ENCODE results near the gene FOXO3. TPM values are rescaled to one million over a fixed set of nuclear protein-coding genes. Genes with fewer than 3 reads are reported as not detected.

Gene FOXO3
- total and polyA plus RNA-seq, 2 of the 8 experiments (the other 6 are each of a cell fraction or from before 2014, with no cell fraction given): 13.1 to 19.3 TPM

DNA sequence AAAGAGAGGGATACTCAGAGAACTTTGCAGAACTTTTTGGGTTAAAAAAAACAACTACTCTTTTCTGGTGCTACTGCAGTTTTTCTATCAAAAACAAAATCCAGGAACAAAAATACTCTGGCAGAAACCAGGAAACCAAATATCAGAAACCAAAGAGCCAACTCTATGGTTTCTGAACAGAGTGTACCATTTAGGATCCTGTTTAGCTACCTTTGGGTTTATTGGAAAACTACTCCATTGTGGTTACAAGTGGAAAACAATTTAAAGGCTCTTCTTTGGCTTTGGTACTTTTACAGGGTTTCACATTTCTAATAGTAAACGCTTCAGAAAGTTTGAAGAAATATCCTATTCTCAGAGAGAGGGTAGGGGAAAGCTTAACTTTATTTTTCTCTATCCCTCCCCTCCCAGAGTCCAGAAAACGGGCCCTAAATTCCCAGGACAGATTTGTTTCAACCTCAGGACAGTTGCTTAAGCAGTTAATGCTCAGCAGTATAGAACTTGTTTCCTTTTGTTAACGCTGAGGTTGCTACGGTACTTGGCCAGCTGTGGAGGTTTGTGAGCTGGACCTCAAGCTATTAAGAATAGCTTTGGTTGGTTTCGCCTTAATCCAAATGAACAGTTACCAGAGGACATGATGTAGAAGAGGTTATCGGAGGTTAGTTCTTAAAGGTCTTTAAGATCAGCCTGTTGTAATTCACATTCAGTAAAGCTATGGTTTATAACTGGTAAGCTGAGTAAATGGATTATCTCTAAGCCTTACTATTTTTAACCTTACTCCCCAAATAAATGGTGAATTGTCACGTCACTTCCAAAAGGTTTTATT, 47.9 kb downstream of the FOXO3 start (continued):
- TF ChIP-seq SP2 (IDR thresholded peaks at IDR 0.05; ENCODE audit: low read length): no peak
- TF ChIP-seq HDAC2 (IDR thresholded peaks at IDR 0.05; ENCODE audit: borderline replicate concordance in 1 of 2, low read depth in 2 of 2, low read length in 2 of 2): no peak
- TF ChIP-seq BRCA1 (IDR thresholded peaks at IDR 0.05; ENCODE audit: low read depth, low read length): no peak
- TF ChIP-seq GABPA (IDR thresholded peaks at IDR 0.05; ENCODE audit: borderline replicate concordance, insufficient read depth, low read length): no peak
- no peak for TF ChIP-seq SIRT6 (IDR thresholded peaks at IDR 0.05; ENCODE audit: low read length)
- TF ChIP-seq, protein P1, sequence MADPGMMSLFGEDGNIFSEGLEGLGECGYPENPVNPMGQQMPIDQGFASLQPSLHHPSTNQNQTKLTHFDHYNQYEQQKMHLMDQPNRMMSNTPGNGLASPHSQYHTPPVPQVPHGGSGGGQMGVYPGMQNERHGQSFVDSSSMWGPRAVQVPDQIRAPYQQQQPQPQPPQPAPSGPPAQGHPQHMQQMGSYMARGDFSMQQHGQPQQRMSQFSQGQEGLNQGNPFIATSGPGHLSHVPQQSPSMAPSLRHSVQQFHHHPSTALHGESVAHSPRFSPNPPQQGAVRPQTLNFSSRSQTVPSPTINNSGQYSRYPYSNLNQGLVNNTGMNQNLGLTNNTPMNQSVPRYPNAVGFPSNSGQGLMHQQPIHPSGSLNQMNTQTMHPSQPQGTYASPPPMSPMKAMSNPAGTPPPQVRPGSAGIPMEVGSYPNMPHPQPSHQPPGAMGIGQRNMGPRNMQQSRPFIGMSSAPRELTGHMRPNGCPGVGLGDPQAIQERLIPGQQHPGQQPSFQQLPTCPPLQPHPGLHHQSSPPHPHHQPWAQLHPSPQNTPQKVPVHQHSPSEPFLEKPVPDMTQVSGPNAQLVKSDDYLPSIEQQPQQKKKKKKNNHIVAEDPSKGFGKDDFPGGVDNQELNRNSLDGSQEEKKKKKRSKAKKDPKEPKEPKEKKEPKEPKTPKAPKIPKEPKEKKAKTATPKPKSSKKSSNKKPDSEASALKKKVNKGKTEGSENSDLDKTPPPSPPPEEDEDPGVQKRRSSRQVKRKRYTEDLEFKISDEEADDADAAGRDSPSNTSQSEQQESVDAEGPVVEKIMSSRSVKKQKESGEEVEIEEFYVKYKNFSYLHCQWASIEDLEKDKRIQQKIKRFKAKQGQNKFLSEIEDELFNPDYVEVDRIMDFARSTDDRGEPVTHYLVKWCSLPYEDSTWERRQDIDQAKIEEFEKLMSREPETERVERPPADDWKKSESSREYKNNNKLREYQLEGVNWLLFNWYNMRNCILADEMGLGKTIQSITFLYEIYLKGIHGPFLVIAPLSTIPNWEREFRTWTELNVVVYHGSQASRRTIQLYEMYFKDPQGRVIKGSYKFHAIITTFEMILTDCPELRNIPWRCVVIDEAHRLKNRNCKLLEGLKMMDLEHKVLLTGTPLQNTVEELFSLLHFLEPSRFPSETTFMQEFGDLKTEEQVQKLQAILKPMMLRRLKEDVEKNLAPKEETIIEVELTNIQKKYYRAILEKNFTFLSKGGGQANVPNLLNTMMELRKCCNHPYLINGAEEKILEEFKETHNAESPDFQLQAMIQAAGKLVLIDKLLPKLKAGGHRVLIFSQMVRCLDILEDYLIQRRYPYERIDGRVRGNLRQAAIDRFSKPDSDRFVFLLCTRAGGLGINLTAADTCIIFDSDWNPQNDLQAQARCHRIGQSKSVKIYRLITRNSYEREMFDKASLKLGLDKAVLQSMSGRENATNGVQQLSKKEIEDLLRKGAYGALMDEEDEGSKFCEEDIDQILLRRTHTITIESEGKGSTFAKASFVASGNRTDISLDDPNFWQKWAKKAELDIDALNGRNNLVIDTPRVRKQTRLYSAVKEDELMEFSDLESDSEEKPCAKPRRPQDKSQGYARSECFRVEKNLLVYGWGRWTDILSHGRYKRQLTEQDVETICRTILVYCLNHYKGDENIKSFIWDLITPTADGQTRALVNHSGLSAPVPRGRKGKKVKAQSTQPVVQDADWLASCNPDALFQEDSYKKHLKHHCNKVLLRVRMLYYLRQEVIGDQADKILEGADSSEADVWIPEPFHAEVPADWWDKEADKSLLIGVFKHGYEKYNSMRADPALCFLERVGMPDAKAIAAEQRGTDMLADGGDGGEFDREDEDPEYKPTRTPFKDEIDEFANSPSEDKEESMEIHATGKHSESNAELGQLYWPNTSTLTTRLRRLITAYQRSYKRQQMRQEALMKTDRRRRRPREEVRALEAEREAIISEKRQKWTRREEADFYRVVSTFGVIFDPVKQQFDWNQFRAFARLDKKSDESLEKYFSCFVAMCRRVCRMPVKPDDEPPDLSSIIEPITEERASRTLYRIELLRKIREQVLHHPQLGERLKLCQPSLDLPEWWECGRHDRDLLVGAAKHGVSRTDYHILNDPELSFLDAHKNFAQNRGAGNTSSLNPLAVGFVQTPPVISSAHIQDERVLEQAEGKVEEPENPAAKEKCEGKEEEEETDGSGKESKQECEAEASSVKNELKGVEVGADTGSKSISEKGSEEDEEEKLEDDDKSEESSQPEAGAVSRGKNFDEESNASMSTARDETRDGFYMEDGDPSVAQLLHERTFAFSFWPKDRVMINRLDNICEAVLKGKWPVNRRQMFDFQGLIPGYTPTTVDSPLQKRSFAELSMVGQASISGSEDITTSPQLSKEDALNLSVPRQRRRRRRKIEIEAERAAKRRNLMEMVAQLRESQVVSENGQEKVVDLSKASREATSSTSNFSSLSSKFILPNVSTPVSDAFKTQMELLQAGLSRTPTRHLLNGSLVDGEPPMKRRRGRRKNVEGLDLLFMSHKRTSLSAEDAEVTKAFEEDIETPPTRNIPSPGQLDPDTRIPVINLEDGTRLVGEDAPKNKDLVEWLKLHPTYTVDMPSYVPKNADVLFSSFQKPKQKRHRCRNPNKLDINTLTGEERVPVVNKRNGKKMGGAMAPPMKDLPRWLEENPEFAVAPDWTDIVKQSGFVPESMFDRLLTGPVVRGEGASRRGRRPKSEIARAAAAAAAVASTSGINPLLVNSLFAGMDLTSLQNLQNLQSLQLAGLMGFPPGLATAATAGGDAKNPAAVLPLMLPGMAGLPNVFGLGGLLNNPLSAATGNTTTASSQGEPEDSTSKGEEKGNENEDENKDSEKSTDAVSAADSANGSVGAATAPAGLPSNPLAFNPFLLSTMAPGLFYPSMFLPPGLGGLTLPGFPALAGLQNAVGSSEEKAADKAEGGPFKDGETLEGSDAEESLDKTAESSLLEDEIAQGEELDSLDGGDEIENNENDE (IDR thresholded peaks at IDR 0.05; ENCODE audit: insufficient replicate concordance, low read length): no peak
